K562 (cell line): Measurements from ENCODE around the gene CERS1. TPM values are rescaled to one million over a fixed set of nuclear protein-coding genes. Genes with fewer than 3 reads are reported as not detected.

Experiments
- ATF4 ChIP-seq: fragments of 450-650 bp; formaldehyde crosslinking; IDR thresholded peaks from 2 replicates; pipeline ENCODE4 v1.4.0; 2022; ENCODE audit warnings: mild to moderate bottlenecking, moderate library complexity
- CGGBP1 ChIP-seq: fragments of 250-450 bp; sonication (Bioruptor Pico); IDR thresholded peaks from 2 replicates; pipeline ENCODE4 v1.9.0; 2021; ENCODE audit warnings: mild to moderate bottlenecking
- HDAC1 ChIP-seq, 2 experiments: fragments of 450-650 bp; IDR thresholded peaks; 2 replicates each; pipeline ENCODE4 v1.6.1; 2016 to 2017; ENCODE audit warnings: inconsistent platforms in 1 of 2, mild to moderate bottlenecking in 1 of 2, moderate library complexity in 1 of 2
- HDAC2 ChIP-seq: fragments of 450-650 bp; IDR thresholded peaks from 2 replicates; pipeline ENCODE4 v1.6.1; 2016; ENCODE audit warnings: mild to moderate bottlenecking
- HDAC3 ChIP-seq: fragments of 450-650 bp; IDR thresholded peaks from 2 replicates; pipeline ENCODE4 v1.6.1; 2018; ENCODE audit warnings: borderline replicate concordance, mild to moderate bottlenecking, moderate library complexity; ENCODE audit not compliant: partially characterized antibody
- KLF6 ChIP-seq: fragments of 250-450 bp; sonication (Bioruptor Pico); IDR thresholded peaks from 2 replicates; pipeline ENCODE4 v1.4.0; 2020; ENCODE audit warnings: mild to moderate bottlenecking, moderate library complexity, borderline replicate concordance
- MNT ChIP-seq, 2 experiments: fragments of 450-650 bp; conservative IDR thresholded peaks; 2 replicates each; pipeline ENCODE4 v1.6.1; 2017; ENCODE audit warnings: mild to moderate bottlenecking in 2 of 2, moderate library complexity in 2 of 2
- PRMT5 ChIP-seq: sonication (generic); formaldehyde crosslinking; IDR thresholded peaks from 2 replicates; pipeline ENCODE4 v1.5.0; 2020; ENCODE audit warnings: missing genetic modification reagents
- RAD21 ChIP-seq, 2 experiments: fragments of 250-450 bp in 1 of 2; fragments of 450-650 bp in 1 of 2; sonication (Bioruptor Pico) in 1 of 2; formaldehyde crosslinking in 1 of 2; IDR thresholded peaks in 1 of 2; conservative IDR thresholded peaks in 1 of 2; 2 replicates each; pipeline versions ENCODE4 v1.4.0 to v1.8.0; 2020 to 2022; ENCODE audit warnings: mild to moderate bottlenecking in 2 of 2, moderate library complexity in 1 of 2
- RAD51 ChIP-seq: fragments of 450-650 bp; IDR thresholded peaks from 2 replicates; pipeline ENCODE4 v1.7.1; 2016; ENCODE audit warnings: low read depth, mild to moderate bottlenecking, borderline replicate concordance
- RERE ChIP-seq: sonication (generic); formaldehyde crosslinking; IDR thresholded peaks from 2 replicates; pipeline ENCODE4 v1.8.0; 2023; ENCODE audit warnings: missing genetic modification reagents, mild to moderate bottlenecking, borderline replicate concordance
- TEAD2 ChIP-seq: fragments of 450-650 bp; IDR thresholded peaks from 2 replicates; pipeline ENCODE4 v1.6.1; 2016; ENCODE audit warnings: missing genetic modification characterization, control low read depth, missing compliant biosample characterization
- ZBTB2 ChIP-seq: fragments of 450-650 bp; IDR thresholded peaks from 2 replicates; pipeline ENCODE4 v1.6.1; 2016; ENCODE audit warnings: antibody characterized with exemption
- ZFX ChIP-seq: sonication (generic); formaldehyde crosslinking; IDR thresholded peaks from 2 replicates; pipeline ENCODE4 v1.8.0; 2022; ENCODE audit warnings: mild to moderate bottlenecking, missing genetic modification reagents, moderate library complexity
- ZNF217 ChIP-seq: sonication (generic); formaldehyde crosslinking; IDR thresholded peaks from 2 replicates; pipeline ENCODE4 v1.8.0; 2022; ENCODE audit warnings: mild to moderate bottlenecking, missing genetic modification reagents
- ZNF239 ChIP-seq: fragments of 250-450 bp; sonication (Bioruptor Pico); IDR thresholded peaks from 2 replicates; pipeline ENCODE4 v1.4.0; 2020; ENCODE audit warnings: mild to moderate bottlenecking
- ZNF282 ChIP-seq: sonication (generic); formaldehyde crosslinking; IDR thresholded peaks from 2 replicates; pipeline ENCODE4 v1.8.1; 2023; ENCODE audit warnings: missing genetic modification reagents
- polyA plus RNA-seq, 8 experiments: library from polyadenylated mRNA; depleted of rRNA in 4 of 8; stranded (reverse) in 5 of 8; unstranded in 3 of 8; fragments of >200 nt; fragmentation: Nextera tagmentation in 2 of 8; fragmentation: Illumina TruSeq in 1 of 8; extraction: Ambion mirVana in 2 of 8; extraction: Trizol in 1 of 8; gene quantifications; 2 replicates each; pipeline versions ENCODE4 v1.2.1 to v1.2.3, GENCODE V29; 2011 to 2014; ENCODE audit warnings: inconsistent platforms in 1 of 8, missing spikeins in 1 of 8
- total RNA-seq, 7 experiments: library from RNA; depleted of rRNA in 6 of 7; stranded (reverse); fragments of >200 nt in 6 of 7; fragmentation: Illumina TruSeq in 2 of 7; extraction: Trizol in 2 of 7; gene quantifications; 2 replicates each; pipeline versions ENCODE4 v1.2.1 to v1.2.3, GENCODE V29; 2011 to 2021; ENCODE audit warnings: low replicate concordance in 1 of 7

Gene CERS1
- total and polyA plus RNA-seq, 9 of the 15 experiments (the other 6 are each of a cell fraction or from before 2014, with no cell fraction given) = 0.33 to 1.5 (median 0.86) TPM; not detected in 2

GRCh38 chr19:18895038-18895823 is 727 bp downstream of the CERS1 start (continued):
- TF ChIP-seq MNT (conservative IDR thresholded peaks at IDR 0.05) = peak in 1 of 2 experiments; percentile 59; a peak in 1 of 4 replicates
- no peak for TF ChIP-seq PRMT5 (CRISPR knock-in tag)
- TF ChIP-seq RAD21 (CRISPR knock-in tag; conservative IDR thresholded peaks at IDR 0.05 in 1 of 2, IDR thresholded peaks at IDR 0.05 in 1 of 2) = peak; percentile 50 to 77
- no peak for TF ChIP-seq RAD51
- no peak for TF ChIP-seq ZNF239 (CRISPR knock-in tag)
- peak; percentile 61 for TF ChIP-seq ZFX (CRISPR knock-in tag)
- no peak for TF ChIP-seq TEAD2 (tag)
- no peak for TF ChIP-seq ZNF217 (CRISPR knock-in tag)
- no peak for TF ChIP-seq RERE (CRISPR knock-in tag)
- TF ChIP-seq HDAC2 = no peak
- 0 out of 2 replicates have a peak, but pooled peaks have one; percentile 25 for TF ChIP-seq ZBTB2
- TF ChIP-seq CGGBP1 (CRISPR knock-in tag) = no peak
- TF ChIP-seq KLF6 (CRISPR knock-in tag) = no peak
- TF ChIP-seq HDAC3 = no peak
- peak in 1 of 2 experiments; percentile 24; a peak in 1 of 4 replicates for TF ChIP-seq HDAC1 (IDR thresholded peaks at IDR 0.05)
- no peak for TF ChIP-seq ZNF282 (CRISPR knock-in tag)
- TF ChIP-seq ATF4 (CRISPR knock-in tag) = no peak
